Measurements from ENCODE around the gene ING5.

DNA sequence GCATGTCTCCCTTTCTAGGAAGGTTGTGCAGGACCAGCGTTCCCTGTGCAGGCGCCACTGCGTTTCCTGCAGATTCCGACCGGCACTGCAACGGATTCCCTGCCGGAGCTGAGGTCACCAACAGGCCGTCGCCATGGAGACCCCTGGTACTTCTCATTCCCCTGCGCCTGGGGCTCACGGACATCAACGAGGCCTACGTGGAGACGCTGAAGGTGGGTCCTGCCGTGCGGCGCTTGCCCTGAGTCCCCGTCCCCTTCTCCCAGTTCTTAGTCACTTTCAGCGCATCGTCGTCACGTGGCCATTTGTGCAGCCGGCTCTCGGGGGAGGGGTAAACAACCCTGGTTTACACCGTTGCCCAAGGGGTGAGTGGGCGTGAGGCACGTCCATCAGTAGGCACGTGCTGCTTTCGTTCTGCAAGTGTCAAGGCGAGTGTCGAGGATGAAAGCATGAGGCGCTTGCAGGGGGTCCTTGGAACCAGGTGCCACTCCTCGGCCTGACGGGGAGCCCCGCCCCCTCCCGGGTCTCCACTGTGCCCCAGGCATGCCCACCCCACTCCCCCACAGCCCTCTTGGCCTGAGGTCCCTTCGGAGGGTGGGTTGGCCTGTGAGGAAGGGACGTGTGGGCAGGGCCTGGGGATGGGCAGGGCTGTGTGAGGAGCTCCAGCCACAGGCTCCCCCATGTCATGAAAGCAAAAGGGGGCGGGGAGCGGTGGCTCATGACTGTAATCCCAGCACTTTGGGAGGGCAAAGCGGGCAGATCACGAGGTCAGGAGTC is 35.0 kb upstream of the ING5 start:
- TF ChIP-seq POLR2AphosphoS5 (IDR thresholded peaks at IDR 0.05), result no peak
- TF ChIP-seq, protein P1, sequence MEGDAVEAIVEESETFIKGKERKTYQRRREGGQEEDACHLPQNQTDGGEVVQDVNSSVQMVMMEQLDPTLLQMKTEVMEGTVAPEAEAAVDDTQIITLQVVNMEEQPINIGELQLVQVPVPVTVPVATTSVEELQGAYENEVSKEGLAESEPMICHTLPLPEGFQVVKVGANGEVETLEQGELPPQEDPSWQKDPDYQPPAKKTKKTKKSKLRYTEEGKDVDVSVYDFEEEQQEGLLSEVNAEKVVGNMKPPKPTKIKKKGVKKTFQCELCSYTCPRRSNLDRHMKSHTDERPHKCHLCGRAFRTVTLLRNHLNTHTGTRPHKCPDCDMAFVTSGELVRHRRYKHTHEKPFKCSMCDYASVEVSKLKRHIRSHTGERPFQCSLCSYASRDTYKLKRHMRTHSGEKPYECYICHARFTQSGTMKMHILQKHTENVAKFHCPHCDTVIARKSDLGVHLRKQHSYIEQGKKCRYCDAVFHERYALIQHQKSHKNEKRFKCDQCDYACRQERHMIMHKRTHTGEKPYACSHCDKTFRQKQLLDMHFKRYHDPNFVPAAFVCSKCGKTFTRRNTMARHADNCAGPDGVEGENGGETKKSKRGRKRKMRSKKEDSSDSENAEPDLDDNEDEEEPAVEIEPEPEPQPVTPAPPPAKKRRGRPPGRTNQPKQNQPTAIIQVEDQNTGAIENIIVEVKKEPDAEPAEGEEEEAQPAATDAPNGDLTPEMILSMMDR (IDR thresholded peaks at IDR 0.05), result no peak
- no peak for TF ChIP-seq POLR2A (IDR thresholded peaks at IDR 0.05)

Data from transverse colon (tissue), 4 donors.